ENCODE data around the gene DCLK1. TPM values are rescaled to one million over a fixed set of nuclear protein-coding genes. Genes with fewer than 3 reads are reported as not detected.

Gene DCLK1
- total and polyA plus RNA-seq, 10 of the 15 experiments (the other 5 are each of a cell fraction or from before 2014, with no cell fraction given): not detected

GRCh38 chr13:35909837-35910540 lies 221.2 kb downstream of the DCLK1 start:
- no peak for ATAC-seq
- Histone ChIP-seq H2AFZ (ENCODE audit: control insufficient read depth, low read depth, low read length) (no peak overlapping the region), H3K27ac (ENCODE audit: control insufficient read depth, insufficient read depth) (no peak overlapping the region), H4K20me1 (ENCODE audit: control insufficient read depth, insufficient read depth) (no peaks in the 10 kb centered on the region), H3K79me2 (ENCODE audit: control insufficient read depth, insufficient read depth, low read length) (no peaks in the 10 kb centered on the region), H3K27me3 (replicated peaks in 1 of 2; ENCODE audit: control insufficient read depth in 2 of 2, insufficient read depth in 2 of 2, low read length in 1 of 2) (no peaks in the 10 kb centered on the region), H3K4me3 (no peak overlapping the region), H3K4me2 (ENCODE audit: control insufficient read depth, insufficient read depth) (no peak overlapping the region), H3K9me3 (replicated peaks; ENCODE audit: control insufficient read depth, insufficient read depth, low read length) (no peaks in the 10 kb centered on the region), H3K4me1 (ENCODE audit: control insufficient read depth, insufficient read depth, low read length) (no peaks in the 10 kb centered on the region), H3K36me3 (ENCODE audit: control insufficient read depth in 2 of 2, insufficient read depth in 2 of 2, low read length in 1 of 2) (no peaks in the 10 kb centered on the region), H3K9ac (ENCODE audit: control insufficient read depth, insufficient read depth, low read length) (no peak overlapping the region)
- DNase-seq (ENCODE audit: low read depth, low spot score): no peak
- TF ChIP-seq PML (IDR thresholded peaks at IDR 0.05; ENCODE audit: low read length) (no peak), CBX5 (IDR thresholded peaks at IDR 0.05; ENCODE audit: low read depth) (no peak), MEF2A (IDR thresholded peaks at IDR 0.05; ENCODE audit: insufficient read depth, low read depth, low read length) (no peak), BMI1 (IDR thresholded peaks at IDR 0.05; ENCODE audit: borderline replicate concordance) (no peak), BACH1 (IDR thresholded peaks at IDR 0.05; ENCODE audit: borderline replicate concordance) (no peak), FOXK2 (IDR thresholded peaks at IDR 0.05) (no peak), IRF4 (IDR thresholded peaks at IDR 0.05; ENCODE audit: low read depth, low read length) (no peak), TAF1 (IDR thresholded peaks at IDR 0.05; ENCODE audit: borderline replicate concordance, low read depth, low read length) (no peak), SRF (IDR thresholded peaks at IDR 0.05; ENCODE audit: low read depth in 2 of 2, low read length in 2 of 2) (no peak), NFYA (IDR thresholded peaks at IDR 0.05; ENCODE audit: borderline replicate concordance, low read depth, low read length) (no peak), NR2C1 (IDR thresholded peaks at IDR 0.05) (no peak), SREBF2 (IDR thresholded peaks at IDR 0.05; ENCODE audit: low read length) (no peak), RAD51 (IDR thresholded peaks at IDR 0.05) (no peak)
- TF ChIP-seq, protein P1, sequence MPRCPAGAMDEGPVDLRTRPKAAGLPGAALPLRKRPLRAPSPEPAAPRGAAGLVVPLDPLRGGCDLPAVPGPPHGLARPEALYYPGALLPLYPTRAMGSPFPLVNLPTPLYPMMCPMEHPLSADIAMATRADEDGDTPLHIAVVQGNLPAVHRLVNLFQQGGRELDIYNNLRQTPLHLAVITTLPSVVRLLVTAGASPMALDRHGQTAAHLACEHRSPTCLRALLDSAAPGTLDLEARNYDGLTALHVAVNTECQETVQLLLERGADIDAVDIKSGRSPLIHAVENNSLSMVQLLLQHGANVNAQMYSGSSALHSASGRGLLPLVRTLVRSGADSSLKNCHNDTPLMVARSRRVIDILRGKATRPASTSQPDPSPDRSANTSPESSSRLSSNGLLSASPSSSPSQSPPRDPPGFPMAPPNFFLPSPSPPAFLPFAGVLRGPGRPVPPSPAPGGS (IDR thresholded peaks at IDR 0.05; ENCODE audit: borderline replicate concordance, insufficient read depth, low read depth, low read length, poor library complexity, severe bottlenecking): no peak
- TF ChIP-seq, protein P2, sequence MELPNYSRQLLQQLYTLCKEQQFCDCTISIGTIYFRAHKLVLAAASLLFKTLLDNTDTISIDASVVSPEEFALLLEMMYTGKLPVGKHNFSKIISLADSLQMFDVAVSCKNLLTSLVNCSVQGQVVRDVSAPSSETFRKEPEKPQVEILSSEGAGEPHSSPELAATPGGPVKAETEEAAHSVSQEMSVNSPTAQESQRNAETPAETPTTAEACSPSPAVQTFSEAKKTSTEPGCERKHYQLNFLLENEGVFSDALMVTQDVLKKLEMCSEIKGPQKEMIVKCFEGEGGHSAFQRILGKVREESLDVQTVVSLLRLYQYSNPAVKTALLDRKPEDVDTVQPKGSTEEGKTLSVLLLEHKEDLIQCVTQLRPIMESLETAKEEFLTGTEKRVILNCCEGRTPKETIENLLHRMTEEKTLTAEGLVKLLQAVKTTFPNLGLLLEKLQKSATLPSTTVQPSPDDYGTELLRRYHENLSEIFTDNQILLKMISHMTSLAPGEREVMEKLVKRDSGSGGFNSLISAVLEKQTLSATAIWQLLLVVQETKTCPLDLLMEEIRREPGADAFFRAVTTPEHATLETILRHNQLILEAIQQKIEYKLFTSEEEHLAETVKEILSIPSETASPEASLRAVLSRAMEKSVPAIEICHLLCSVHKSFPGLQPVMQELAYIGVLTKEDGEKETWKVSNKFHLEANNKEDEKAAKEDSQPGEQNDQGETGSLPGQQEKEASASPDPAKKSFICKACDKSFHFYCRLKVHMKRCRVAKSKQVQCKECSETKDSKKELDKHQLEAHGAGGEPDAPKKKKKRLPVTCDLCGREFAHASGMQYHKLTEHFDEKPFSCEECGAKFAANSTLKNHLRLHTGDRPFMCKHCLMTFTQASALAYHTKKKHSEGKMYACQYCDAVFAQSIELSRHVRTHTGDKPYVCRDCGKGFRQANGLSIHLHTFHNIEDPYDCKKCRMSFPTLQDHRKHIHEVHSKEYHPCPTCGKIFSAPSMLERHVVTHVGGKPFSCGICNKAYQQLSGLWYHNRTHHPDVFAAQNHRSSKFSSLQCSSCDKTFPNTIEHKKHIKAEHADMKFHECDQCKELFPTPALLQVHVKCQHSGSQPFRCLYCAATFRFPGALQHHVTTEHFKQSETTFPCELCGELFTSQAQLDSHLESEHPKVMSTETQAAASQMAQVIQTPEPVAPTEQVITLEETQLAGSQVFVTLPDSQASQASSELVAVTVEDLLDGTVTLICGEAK (IDR thresholded peaks at IDR 0.05; ENCODE audit: borderline replicate concordance): no peak
- TF ChIP-seq, protein P3, sequence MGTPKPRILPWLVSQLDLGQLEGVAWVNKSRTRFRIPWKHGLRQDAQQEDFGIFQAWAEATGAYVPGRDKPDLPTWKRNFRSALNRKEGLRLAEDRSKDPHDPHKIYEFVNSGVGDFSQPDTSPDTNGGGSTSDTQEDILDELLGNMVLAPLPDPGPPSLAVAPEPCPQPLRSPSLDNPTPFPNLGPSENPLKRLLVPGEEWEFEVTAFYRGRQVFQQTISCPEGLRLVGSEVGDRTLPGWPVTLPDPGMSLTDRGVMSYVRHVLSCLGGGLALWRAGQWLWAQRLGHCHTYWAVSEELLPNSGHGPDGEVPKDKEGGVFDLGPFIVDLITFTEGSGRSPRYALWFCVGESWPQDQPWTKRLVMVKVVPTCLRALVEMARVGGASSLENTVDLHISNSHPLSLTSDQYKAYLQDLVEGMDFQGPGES (IDR thresholded peaks at IDR 0.05): no peak
- SMC1A ChIA-PET (ENCODE audit: uncharacterized antibody, unreplicated experiment): no interaction called here
- 43% methylated on average over 8 of the region's 8 CpGs for WGBS (ENCODE audit: insufficient coverage, insufficient replicate concordance, low lambda C conversion rate, missing lambda C conversion rate)
- FAIRE-seq: no peak
- in situ Hi-C loops (cut with MboI): no loop called here
- POLR2A ChIA-PET: no interaction called here
- BruUV-seq (replicated peaks): no TSS peak
- RAD21 ChIA-PET (ENCODE audit: unreplicated experiment): no interaction called here
- CTCF ChIA-PET: no interaction called here
- intact Hi-C loops (cut with micrococcal nuclease; ENCODE audit: unreplicated experiment): no loop called here
